ENCODE measurements around the gene LRRC15.
A peak's percentile ranks its signal among the peaks of the same experiment; 100 is the strongest.

The LRRC15 gene

DNA sequence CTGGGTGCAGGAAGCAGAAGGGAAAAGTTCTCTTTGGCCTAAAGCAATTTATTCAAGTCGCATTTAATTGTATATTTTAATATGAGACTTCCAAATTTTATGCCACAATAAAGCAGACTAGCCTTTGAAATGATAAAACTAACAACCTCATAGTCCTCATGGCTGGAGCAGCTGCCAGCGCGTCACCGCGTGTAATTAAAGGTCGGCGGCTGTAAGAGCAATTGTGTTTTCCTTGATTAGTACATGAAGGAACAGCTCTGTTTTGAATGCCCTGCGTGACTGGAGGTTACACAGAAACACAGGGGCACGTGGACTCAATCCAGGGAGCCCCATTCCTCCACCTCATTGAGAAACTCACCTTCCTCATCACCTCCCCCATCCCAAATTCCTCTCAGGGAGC is 10.1 kb upstream of the LRRC15 start:
- Histone ChIP-seq H3K23ac (ENCODE audit: low read depth, low read length, poor library complexity) (no peak overlapping the region), H3K79me1 (ENCODE audit: low read depth, low read length) (no peaks in the 10 kb centered on the region), H3K14ac (ENCODE audit: low read length) (no peak overlapping the region), H3K4me3 (ENCODE audit: low read length in 2 of 2) (no peak overlapping the region), H3K4me2 (ENCODE audit: insufficient read depth, low read length, poor library complexity, severe bottlenecking) (no peak overlapping the region), H3K27me3 (ENCODE audit: control insufficient read depth in 3 of 3, insufficient read depth in 3 of 3, low read depth in 1 of 3, low read length in 3 of 3) (peaks cover 0 to 20% (median 0%) of the 10 kb centered on the region in 3 experiments), H3K9me3 (replicated peaks in 1 of 2; ENCODE audit: control insufficient read depth in 2 of 2, insufficient read depth in 1 of 2, low read depth in 1 of 2, low read length in 2 of 2) (peaks cover 0 to 1% of the 10 kb centered on the region in 2 donors), H2BK12ac (ENCODE audit: low read length) (no peak overlapping the region), H2BK120ac (ENCODE audit: low read depth, low read length) (no peak overlapping the region), H2AFZ (ENCODE audit: low read length) (no peak overlapping the region), H3K9ac (ENCODE audit: low read depth, low read length, poor library complexity) (no peak overlapping the region), H3K4me1 (ENCODE audit: control insufficient read depth in 2 of 2, insufficient read depth in 1 of 2, low read depth in 1 of 2, low read length in 2 of 2) (peaks cover 9 to 34% of the 10 kb centered on the region in 2 donors), H3K4ac (ENCODE audit: low read length) (no peak overlapping the region), H4K8ac (ENCODE audit: low read depth, low read length) (no peak overlapping the region), H3K36me3 (replicated peaks in 1 of 2; ENCODE audit: control insufficient read depth in 2 of 2, insufficient read depth in 2 of 2, low read length in 2 of 2) (no peaks in the 10 kb centered on the region), H2AK5ac (ENCODE audit: low read depth, low read length) (no peak overlapping the region), H2BK5ac (ENCODE audit: low read length) (peak overlapping the region; percentile 4), H2BK15ac (ENCODE audit: low read length) (no peak overlapping the region), H4K91ac (ENCODE audit: low read depth, low read length, poor library complexity) (no peak overlapping the region), H3K27ac (replicated peaks; ENCODE audit: low read length) (peak overlapping the region; percentile 5), H3K18ac (ENCODE audit: low read length) (no peak overlapping the region)
- no CpG with 5 or more reads among the region's 9 CpGs for WGBS, 2 donors (ENCODE audit: extremely low coverage in 2 of 2, insufficient read length in 2 of 2, insufficient replicate concordance in 1 of 2)
- DNase-seq (ENCODE audit: low spot score) = no peak

- no peak overlapping the region for H3K4me2 ChIP-seq (ENCODE audit: insufficient read depth, low read length, poor library complexity, severe bottlenecking)
- no peak overlapping the region for H2AFZ ChIP-seq (ENCODE audit: low read length)
- peaks cover 8 to 34% of the 10 kb centered on the region in 2 donors for H3K4me1 ChIP-seq (ENCODE audit: control insufficient read depth in 2 of 2, insufficient read depth in 1 of 2, low read depth in 1 of 2, low read length in 2 of 2)
- no peaks in the 10 kb centered on the region for H3K36me3 ChIP-seq (replicated peaks in 1 of 2; ENCODE audit: control insufficient read depth in 2 of 2, insufficient read depth in 2 of 2, low read length in 2 of 2)
- no peak overlapping the region for H3K18ac ChIP-seq (ENCODE audit: low read length)
- H2AK5ac ChIP-seq (ENCODE audit: low read depth, low read length) = no peak overlapping the region
- DNase-seq (ENCODE audit: low spot score) = no peak
- H3K4ac ChIP-seq (ENCODE audit: low read length) = no peak overlapping the region
- no peak overlapping the region for H4K8ac ChIP-seq (ENCODE audit: low read depth, low read length)
- peak overlapping the region; percentile 4 for H2BK5ac ChIP-seq (ENCODE audit: low read length)
- no peaks in the 10 kb centered on the region for H3K79me1 ChIP-seq (ENCODE audit: low read depth, low read length)
- WGBS, 2 donors (ENCODE audit: extremely low coverage in 2 of 2, insufficient read length in 2 of 2, insufficient replicate concordance in 1 of 2) = no CpG with 5 or more reads among the region's 6 CpGs
- no peak overlapping the region for H3K27ac ChIP-seq (replicated peaks; ENCODE audit: low read length)
- no peak overlapping the region for H3K23ac ChIP-seq (ENCODE audit: low read depth, low read length, poor library complexity)
- H2BK15ac ChIP-seq (ENCODE audit: low read length) = no peak overlapping the region
- H2BK120ac ChIP-seq (ENCODE audit: low read depth, low read length) = no peak overlapping the region
- H2BK12ac ChIP-seq (ENCODE audit: low read length) = no peak overlapping the region
- no peak overlapping the region for H3K4me3 ChIP-seq (ENCODE audit: low read length in 2 of 2)
- no peak overlapping the region for H4K91ac ChIP-seq (ENCODE audit: low read depth, low read length, poor library complexity)
- no peak overlapping the region for H3K14ac ChIP-seq (ENCODE audit: low read length)
- H3K27me3 ChIP-seq (ENCODE audit: control insufficient read depth in 3 of 3, insufficient read depth in 3 of 3, low read depth in 1 of 3, low read length in 3 of 3) = peaks cover 0 to 20% (median 0%) of the 10 kb centered on the region in 3 experiments
- H3K9ac ChIP-seq (ENCODE audit: low read depth, low read length, poor library complexity) = no peak overlapping the region
- no peaks in the 10 kb centered on the region for H3K9me3 ChIP-seq (replicated peaks in 1 of 2; ENCODE audit: control insufficient read depth in 2 of 2, insufficient read depth in 1 of 2, low read depth in 1 of 2, low read length in 2 of 2)
These were observed 9.7 kb upstream of the LRRC15 start for GRCh38 chr3:194379231-194379630.

DNA sequence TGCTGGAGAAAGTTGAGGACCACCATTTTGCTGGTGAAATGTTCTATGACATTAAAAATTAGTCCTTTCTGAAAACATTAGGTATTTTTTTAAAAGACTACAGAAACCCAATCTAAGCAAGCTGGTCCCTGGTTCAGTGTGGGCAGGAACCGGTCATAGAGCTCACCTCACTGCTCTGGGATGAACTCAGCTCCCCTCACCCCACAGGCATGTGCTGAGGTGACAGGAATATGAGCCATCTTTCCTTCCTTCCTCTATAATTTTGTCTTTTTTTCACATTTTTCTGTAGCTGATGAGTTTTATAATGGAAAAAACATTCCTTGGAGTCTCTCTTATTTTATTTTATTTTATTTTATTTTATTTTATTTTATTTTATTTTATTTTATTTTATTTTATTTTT is 8.2 kb upstream of the LRRC15 start:
- Histone ChIP-seq H3K27me3 (ENCODE audit: control insufficient read depth in 3 of 3, insufficient read depth in 3 of 3, low read depth in 1 of 3, low read length in 3 of 3) (peaks cover 0 to 20% (median 0%) of the 10 kb centered on the region in 3 experiments), H3K9ac (ENCODE audit: low read depth, low read length, poor library complexity) (no peak overlapping the region), H2BK15ac (ENCODE audit: low read length) (no peak overlapping the region), H4K91ac (ENCODE audit: low read depth, low read length, poor library complexity) (no peak overlapping the region), H2BK120ac (ENCODE audit: low read depth, low read length) (no peak overlapping the region), H2BK12ac (ENCODE audit: low read length) (no peak overlapping the region), H2BK5ac (ENCODE audit: low read length) (no peak overlapping the region), H3K79me1 (ENCODE audit: low read depth, low read length) (no peaks in the 10 kb centered on the region), H3K9me3 (replicated peaks in 1 of 2; ENCODE audit: control insufficient read depth in 2 of 2, insufficient read depth in 1 of 2, low read depth in 1 of 2, low read length in 2 of 2) (no peaks in the 10 kb centered on the region), H3K4me2 (ENCODE audit: insufficient read depth, low read length, poor library complexity, severe bottlenecking) (no peak overlapping the region), H3K27ac (replicated peaks; ENCODE audit: low read length) (no peak overlapping the region), H2AK5ac (ENCODE audit: low read depth, low read length) (no peak overlapping the region), H4K8ac (ENCODE audit: low read depth, low read length) (no peak overlapping the region), H3K23ac (ENCODE audit: low read depth, low read length, poor library complexity) (no peak overlapping the region), H3K36me3 (replicated peaks in 1 of 2; ENCODE audit: control insufficient read depth in 2 of 2, insufficient read depth in 2 of 2, low read length in 2 of 2) (no peaks in the 10 kb centered on the region), H3K4me3 (ENCODE audit: low read length in 2 of 2) (no peak overlapping the region), H2AFZ (ENCODE audit: low read length) (no peak overlapping the region), H3K4ac (ENCODE audit: low read length) (no peak overlapping the region), H3K14ac (ENCODE audit: low read length) (no peak overlapping the region), H3K18ac (ENCODE audit: low read length) (no peak overlapping the region), H3K4me1 (ENCODE audit: control insufficient read depth in 2 of 2, insufficient read depth in 1 of 2, low read depth in 1 of 2, low read length in 2 of 2) (peaks cover 7 to 23% of the 10 kb centered on the region in 2 donors)
- DNase-seq (ENCODE audit: low spot score) = no peak
- WGBS, 2 donors (ENCODE audit: extremely low coverage in 2 of 2, insufficient read length in 2 of 2, insufficient replicate concordance in 1 of 2) = no CpG with 5 or more reads among the region's 1 CpG

- Histone ChIP-seq H4K91ac (ENCODE audit: low read depth, low read length, poor library complexity) (no peak overlapping the region), H3K9ac (ENCODE audit: low read depth, low read length, poor library complexity) (no peak overlapping the region), H3K4me3 (ENCODE audit: low read length in 2 of 2) (no peak overlapping the region), H3K27me3 (ENCODE audit: control insufficient read depth in 3 of 3, insufficient read depth in 3 of 3, low read depth in 1 of 3, low read length in 3 of 3) (peaks cover 0 to 27% (median 0%) of the 10 kb centered on the region in 3 experiments), H3K23ac (ENCODE audit: low read depth, low read length, poor library complexity) (no peak overlapping the region), H3K9me3 (replicated peaks in 1 of 2; ENCODE audit: control insufficient read depth in 2 of 2, insufficient read depth in 1 of 2, low read depth in 1 of 2, low read length in 2 of 2) (no peaks in the 10 kb centered on the region), H2BK15ac (ENCODE audit: low read length) (no peak overlapping the region), H3K27ac (replicated peaks; ENCODE audit: low read length) (no peak overlapping the region), H2BK5ac (ENCODE audit: low read length) (no peak overlapping the region), H3K14ac (ENCODE audit: low read length) (no peak overlapping the region), H3K4me1 (ENCODE audit: control insufficient read depth in 2 of 2, insufficient read depth in 1 of 2, low read depth in 1 of 2, low read length in 2 of 2) (peaks cover 4 to 18% of the 10 kb centered on the region in 2 donors), H3K18ac (ENCODE audit: low read length) (no peak overlapping the region), H3K4ac (ENCODE audit: low read length) (no peak overlapping the region), H3K79me1 (ENCODE audit: low read depth, low read length) (no peaks in the 10 kb centered on the region), H3K36me3 (replicated peaks in 1 of 2; ENCODE audit: control insufficient read depth in 2 of 2, insufficient read depth in 2 of 2, low read length in 2 of 2) (no peaks in the 10 kb centered on the region), H2BK12ac (ENCODE audit: low read length) (peak overlapping the region; percentile 68), H3K4me2 (ENCODE audit: insufficient read depth, low read length, poor library complexity, severe bottlenecking) (no peak overlapping the region), H4K8ac (ENCODE audit: low read depth, low read length) (no peak overlapping the region), H2AK5ac (ENCODE audit: low read depth, low read length) (no peak overlapping the region), H2AFZ (ENCODE audit: low read length) (peak overlapping the region; percentile 7), H2BK120ac (ENCODE audit: low read depth, low read length) (no peak overlapping the region)
- DNase-seq (ENCODE audit: low spot score) = no peak
- WGBS, 2 donors (ENCODE audit: extremely low coverage in 2 of 2, insufficient read length in 2 of 2, insufficient replicate concordance in 1 of 2) = no CpG with 5 or more reads among the region's 10 CpGs
These were observed 6.7 kb upstream of the LRRC15 start for GRCh38 chr3:194376241-194376560.
